DND-41 (cell line): ENCODE measurements around the gene FGFR2.

Experiments
- EZH2 ChIP-seq: IDR thresholded peaks from 3 replicates; pipeline ENCODE4 v1.6.1; 2012; ENCODE audit warnings: borderline replicate concordance, low read depth, mild to moderate bottlenecking, moderate library complexity, low read length, inconsistent platforms; ENCODE audit not compliant: severe bottlenecking
- TF ChIP-seq, protein P1 (sequence below): IDR thresholded peaks from 2 replicates; pipeline ENCODE4 v1.5.1; 2012; ENCODE audit warnings: borderline replicate concordance, low read length, moderate library complexity, mild to moderate bottlenecking; ENCODE audit not compliant: poor library complexity, severe bottlenecking; ENCODE audit errors: extremely low read depth

DNA sequence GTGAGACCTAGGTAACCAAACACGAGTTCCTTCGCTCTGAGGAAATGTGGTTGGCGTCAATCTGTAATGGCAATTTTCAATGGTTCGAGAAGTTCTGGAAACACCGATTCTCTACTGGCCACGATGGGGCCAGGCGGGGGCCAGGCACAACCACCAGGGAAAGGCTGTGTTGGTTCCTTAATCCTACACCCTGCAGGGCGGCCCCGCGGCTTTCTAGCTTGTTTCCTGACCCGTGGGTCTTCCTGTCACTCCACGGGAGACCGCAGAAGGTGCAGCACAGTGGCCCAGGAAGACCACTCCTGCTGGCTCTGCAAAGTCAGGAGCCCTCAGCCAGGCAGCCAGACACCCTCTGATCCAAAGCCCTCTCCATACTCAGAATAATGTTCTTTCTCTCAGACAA lies 113.4 kb downstream of the FGFR2 start:
- TF ChIP-seq, protein P1, sequence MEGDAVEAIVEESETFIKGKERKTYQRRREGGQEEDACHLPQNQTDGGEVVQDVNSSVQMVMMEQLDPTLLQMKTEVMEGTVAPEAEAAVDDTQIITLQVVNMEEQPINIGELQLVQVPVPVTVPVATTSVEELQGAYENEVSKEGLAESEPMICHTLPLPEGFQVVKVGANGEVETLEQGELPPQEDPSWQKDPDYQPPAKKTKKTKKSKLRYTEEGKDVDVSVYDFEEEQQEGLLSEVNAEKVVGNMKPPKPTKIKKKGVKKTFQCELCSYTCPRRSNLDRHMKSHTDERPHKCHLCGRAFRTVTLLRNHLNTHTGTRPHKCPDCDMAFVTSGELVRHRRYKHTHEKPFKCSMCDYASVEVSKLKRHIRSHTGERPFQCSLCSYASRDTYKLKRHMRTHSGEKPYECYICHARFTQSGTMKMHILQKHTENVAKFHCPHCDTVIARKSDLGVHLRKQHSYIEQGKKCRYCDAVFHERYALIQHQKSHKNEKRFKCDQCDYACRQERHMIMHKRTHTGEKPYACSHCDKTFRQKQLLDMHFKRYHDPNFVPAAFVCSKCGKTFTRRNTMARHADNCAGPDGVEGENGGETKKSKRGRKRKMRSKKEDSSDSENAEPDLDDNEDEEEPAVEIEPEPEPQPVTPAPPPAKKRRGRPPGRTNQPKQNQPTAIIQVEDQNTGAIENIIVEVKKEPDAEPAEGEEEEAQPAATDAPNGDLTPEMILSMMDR, result no peak
- TF ChIP-seq EZH2, result no peak
